CD4-positive, alpha-beta T cell (primary cell): Measurements from ENCODE around the gene SHF. TPM values are rescaled to one million over a fixed set of nuclear protein-coding genes. Genes with fewer than 3 reads are reported as not detected.

Source experiments
- ATAC-seq: fragments of 200-7000 bp; cut with Tn5 transposase; one replicate; pipeline ENCODE4 v1.10.0; 2022; ENCODE audit warnings: mild to moderate bottlenecking; ENCODE audit not compliant: poor library complexity
- CTCF ChIA-PET: fragments of 350-600 bp; sonication (Branson Sonifier 250); formaldehyde crosslinking; loops from one replicate; lab custom pipeline; 2021; ENCODE audit warnings: antibody characterized with exemption, inconsistent platforms; lab: Charles Lee
- POLR2A ChIA-PET: fragments of 350-600 bp; sonication (Branson Sonifier 250); formaldehyde crosslinking; loops from one replicate; lab custom pipeline; 2021; ENCODE audit warnings: antibody characterized with exemption, inconsistent platforms; lab: Charles Lee
- DNase-seq, 14 experiments: peaks; one replicate each; pipeline ENCODE4 v3.0.0-alpha.2; 2013 to 2020; ENCODE audit warnings: mixed read lengths in 2 of 14
- H3K27ac ChIP-seq, 2 donors: one replicate each; pipeline versions ENCODE4 v1.5.1 to v1.7.0; 2013; ENCODE audit warnings: low read length in 2 of 2, low read depth in 1 of 2, mild to moderate bottlenecking in 1 of 2
- H3K27me3 ChIP-seq, 2 experiments: 1 replicate in 1 of 2; 2 replicates in 1 of 2; pipeline versions ENCODE4 v1.6.1 to v1.7.0; 2013; ENCODE audit warnings: low read length in 2 of 2, control low read depth in 1 of 2, mild to moderate bottlenecking in 1 of 2, moderate library complexity in 1 of 2; ENCODE audit not compliant: insufficient read depth in 2 of 2, control insufficient read depth in 1 of 2
- H3K36me3 ChIP-seq: one replicate; pipeline ENCODE4 v1.6.1; 2013; ENCODE audit warnings: low read length, control low read depth; ENCODE audit not compliant: insufficient read depth
- H3K4me1 ChIP-seq: one replicate; pipeline ENCODE4 v1.6.1; 2013; ENCODE audit warnings: low read length, control low read depth; ENCODE audit not compliant: insufficient read depth
- H3K4me3 ChIP-seq: one replicate; pipeline ENCODE4 v1.5.1; 2013; ENCODE audit warnings: mild to moderate bottlenecking, low read length, moderate library complexity
- H3K9me3 ChIP-seq, 2 experiments: 1 replicate in 1 of 2; 2 replicates in 1 of 2; pipeline versions ENCODE4 v1.6.1 to v1.7.0; 2013; ENCODE audit warnings: low read length in 2 of 2, mild to moderate bottlenecking in 2 of 2, control low read depth in 1 of 2, moderate library complexity in 1 of 2; ENCODE audit not compliant: control insufficient read depth in 1 of 2, insufficient read depth in 1 of 2
- H3K27ac Mint-ChIP-seq: one replicate; pipeline ENCODE4 v1.8.0; 2020; ENCODE audit warnings: mixed read lengths
- H3K27me3 Mint-ChIP-seq: one replicate; pipeline ENCODE4 v1.8.0; 2021; ENCODE audit warnings: mixed read lengths
- H3K36me3 Mint-ChIP-seq: one replicate; pipeline ENCODE4 v1.8.0; 2021; ENCODE audit warnings: low read depth, mixed read lengths
- H3K4me1 Mint-ChIP-seq: one replicate; pipeline ENCODE4 v1.8.0; 2021; ENCODE audit warnings: low read depth, mixed read lengths
- H3K4me3 Mint-ChIP-seq: one replicate; pipeline ENCODE4 v1.8.0; 2020; ENCODE audit warnings: mild to moderate bottlenecking, mixed read lengths
- H3K9me3 Mint-ChIP-seq: one replicate; pipeline ENCODE4 v1.8.0; 2020; ENCODE audit warnings: mixed read lengths
- CTCF ChIP-seq: fragments of 200-600 bp; IDR thresholded peaks from one replicate; pipeline ENCODE4 v1.8.0; 2022; ENCODE audit warnings: antibody characterized with exemption, mild to moderate bottlenecking
- intact Hi-C, 2 experiments: fragments of 100-400 bp; cut with DNase I in 1 of 2; cut with micrococcal nuclease in 1 of 2; formaldehyde crosslinking; loops; one replicate each; pipeline versions ENCODE4 v1.15.1 to v1.9.0; 2023 to 2025; cut with DNase I, micrococcal nuclease
- total RNA-seq, 174 experiments: library from RNA in 2 of 174; stranded (reverse) in 2 of 174; gene quantifications; one replicate each; pipeline ENCODE4 v1.2.3 and lab custom pipeline; 2021 to 2026

The SHF gene
- total RNA-seq, 2 experiments from 2014 or later, result 3.7 to 3.9 TPM

- DNase-seq (no peak), ATAC-seq (no peak)
- Mint-ChIP-seq H3K36me3 (peaks cover 6% of the 10 kb centered on the region), H3K4me3 (no peak overlapping the region), H3K27ac (no peak overlapping the region), H3K27me3 (peaks cover 20% of the 10 kb centered on the region), H3K9me3 (peaks cover 12% of the 10 kb centered on the region), H3K4me1 (no peaks in the 10 kb centered on the region)
- POLR2A ChIA-PET, result no interaction called here
- Histone ChIP-seq H3K27me3 (peaks cover 0 to 8% of the 10 kb centered on the region in 2 experiments), H3K36me3 (no peaks in the 10 kb centered on the region), H3K9me3 (peaks cover 13 to 19% of the 10 kb centered on the region in 2 experiments), H3K27ac (no peak overlapping the region), H3K4me3 (no peak overlapping the region), H3K4me1 (no peaks in the 10 kb centered on the region)
- CTCF ChIA-PET, result no interaction called here
- no peak for TF ChIP-seq CTCF
- intact Hi-C loops, result no loop called here
Observed at GRCh38 chr15:45231864-45232562, 44.2 kb upstream of the SHF start.

GRCh38 chr15:45231132-45231531 is 43.4 kb upstream of the SHF start:
- no peak overlapping the region for H3K27ac ChIP-seq
- no peak overlapping the region for H3K4me3 ChIP-seq
- no peak for TF ChIP-seq CTCF
- Mint-ChIP-seq H3K4me1 (no peaks in the 10 kb centered on the region), H3K36me3 (no peaks in the 10 kb centered on the region), H3K4me3 (no peak overlapping the region), H3K27ac (no peak overlapping the region), H3K27me3 (peaks cover 16% of the 10 kb centered on the region), H3K9me3 (peaks cover 3% of the 10 kb centered on the region)
- H3K27me3 ChIP-seq, result peaks cover 0 to 8% of the 10 kb centered on the region in 2 experiments
- CTCF ChIA-PET, result no interaction called here
- POLR2A ChIA-PET, result no interaction called here
- no peaks in the 10 kb centered on the region for H3K36me3 ChIP-seq
- intact Hi-C loops, result no loop called here
- H3K9me3 ChIP-seq, result peaks cover 13 to 17% of the 10 kb centered on the region in 2 experiments
- ATAC-seq (no peak), DNase-seq (no peak)
- no peaks in the 10 kb centered on the region for H3K4me1 ChIP-seq

GRCh38 chr15:45230245-45230965 is 42.6 kb upstream of the SHF start:
- H3K27ac ChIP-seq, result no peak overlapping the region
- intact Hi-C loops, result no loop called here
- H3K36me3 Mint-ChIP-seq, result no peaks in the 10 kb centered on the region
- peaks cover 3% of the 10 kb centered on the region for H3K9me3 Mint-ChIP-seq
- peaks cover 21% of the 10 kb centered on the region for H3K27me3 Mint-ChIP-seq
- H3K27me3 ChIP-seq, result peaks cover 0 to 8% of the 10 kb centered on the region in 2 experiments
- ChIA-PET CTCF (no interaction called here), POLR2A (no interaction called here)
- H3K4me3 Mint-ChIP-seq, result no peak overlapping the region
- no peak overlapping the region for H3K4me3 ChIP-seq
- H3K9me3 ChIP-seq, result peaks cover 13 to 15% of the 10 kb centered on the region in 2 experiments
- H3K36me3 ChIP-seq, result no peaks in the 10 kb centered on the region
- no peak for DNase-seq
- H3K4me1 Mint-ChIP-seq, result no peaks in the 10 kb centered on the region
- no peak for ATAC-seq
- no peak for TF ChIP-seq CTCF
- H3K27ac Mint-ChIP-seq, result no peak overlapping the region
- no peaks in the 10 kb centered on the region for H3K4me1 ChIP-seq
